GM12892 (cell line): ENCODE measurements around the gene STK32C.

Source experiments
- POLR2A ChIP-seq: IDR thresholded peaks from 2 replicates; pipeline ENCODE4 v1.6.1; 2011; ENCODE audit warnings: low read depth, low read length, control low read depth
- POLR2AphosphoS5 ChIP-seq: IDR thresholded peaks from 2 replicates; pipeline ENCODE4 v1.6.1; 2011; ENCODE audit warnings: low read depth, low read length, control low read depth

DNA sequence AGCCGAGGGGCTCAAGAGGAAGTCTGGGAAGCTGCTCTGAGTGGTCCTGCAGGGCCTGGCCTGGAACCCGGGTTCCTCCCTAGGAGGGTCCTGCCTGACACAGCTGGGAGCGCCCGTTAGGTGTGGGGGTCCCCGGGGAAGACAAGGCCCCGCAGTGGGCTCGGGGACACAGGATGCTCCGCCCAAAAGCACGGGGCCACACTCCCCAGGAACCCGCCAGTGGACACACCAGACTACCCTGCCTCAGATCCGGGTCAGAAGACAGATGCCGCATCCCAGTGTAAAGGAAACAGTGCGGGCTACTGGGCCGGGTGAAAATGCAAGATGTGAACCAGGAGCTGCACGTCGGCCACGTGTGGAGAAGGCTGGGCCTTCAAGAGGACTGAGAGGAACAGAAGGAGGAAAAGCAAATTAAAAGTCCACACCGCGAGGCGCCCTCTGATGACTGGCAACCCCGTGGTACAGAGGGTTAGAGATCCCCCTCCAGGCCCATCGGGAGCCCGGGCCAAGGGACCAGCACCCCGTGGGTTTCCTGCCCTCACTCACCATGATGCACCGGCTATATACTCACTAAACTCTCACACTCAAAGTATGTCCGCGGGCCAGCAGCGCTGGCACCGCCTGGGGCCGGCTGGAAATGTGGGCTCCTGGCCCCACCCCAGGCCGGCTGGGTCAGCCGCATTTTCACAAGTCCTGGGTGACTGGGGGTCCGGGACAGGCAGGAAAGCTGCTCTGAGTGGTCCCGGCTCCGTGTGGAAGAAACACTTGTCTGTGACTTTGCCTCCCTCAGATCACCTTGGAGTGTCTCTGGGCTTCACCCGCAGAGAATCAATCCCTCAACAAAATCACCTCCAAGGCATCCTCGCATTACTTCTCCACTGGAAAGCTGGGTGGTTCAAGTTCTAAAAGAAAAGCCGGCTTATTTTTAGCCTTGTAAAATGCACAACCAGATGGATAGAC lies 6.1 kb downstream of the STK32C start:
- TF ChIP-seq POLR2AphosphoS5: no peak
- TF ChIP-seq POLR2A: no peak
